Activated CD4-positive, alpha-beta T cell treated with anti-CD3 and anti-CD28 coated beads for 36 hours (primary cell): ENCODE results near the gene POP7. TPM values are rescaled to one million over a fixed set of nuclear protein-coding genes. Genes with fewer than 3 reads are reported as not detected.
A peak's percentile ranks its signal among the peaks of the same experiment; 100 is the strongest.
"Not testable (repeated sequence)": the region's sequence is repeated elsewhere in the genome, so short reads cannot be mapped to it uniquely, and the experiment has no call there.

Experiments
- ATAC-seq: fragments of 200-7000 bp; cut with Tn5 transposase; one replicate; pipeline ENCODE4 v1.10.0; 2021; ENCODE audit warnings: mild to moderate bottlenecking, moderate library complexity
- CTCF ChIA-PET: fragments of 350-600 bp; sonication (Branson Sonifier 250); formaldehyde crosslinking; loops from one replicate; lab custom pipeline; 2021; ENCODE audit warnings: antibody characterized with exemption; lab: Charles Lee
- POLR2A ChIA-PET: fragments of 350-600 bp; sonication (Branson Sonifier 250); formaldehyde crosslinking; loops from one replicate; lab custom pipeline; 2021; ENCODE audit warnings: antibody characterized with exemption, inconsistent platforms; lab: Charles Lee
- DNase-seq: peaks from one replicate; pipeline ENCODE4 v3.0.0-alpha.2; 2020
- H3K27ac Mint-ChIP-seq: one replicate; pipeline ENCODE4 v1.8.0; 2021; ENCODE audit warnings: mixed read lengths
- H3K27me3 Mint-ChIP-seq: one replicate; pipeline ENCODE4 v1.8.0; 2021; ENCODE audit warnings: mixed read lengths
- H3K36me3 Mint-ChIP-seq: one replicate; pipeline ENCODE4 v1.8.0; 2021; ENCODE audit warnings: low read depth, mixed read lengths
- H3K4me1 Mint-ChIP-seq: one replicate; pipeline ENCODE4 v1.8.0; 2021; ENCODE audit warnings: mixed read lengths
- H3K4me3 Mint-ChIP-seq: one replicate; pipeline ENCODE4 v1.8.0; 2021; ENCODE audit warnings: mild to moderate bottlenecking, moderate library complexity, mixed read lengths
- H3K9me3 Mint-ChIP-seq: one replicate; pipeline ENCODE4 v1.8.0; 2021; ENCODE audit warnings: low read depth, mixed read lengths
- intact Hi-C, 2 experiments: fragments of 100-400 bp; cut with DNase I in 1 of 2; cut with micrococcal nuclease in 1 of 2; formaldehyde crosslinking; loops; one replicate each; pipeline versions ENCODE4 v1.14.2 to v1.15.1; 2022 to 2024; cut with DNase I, micrococcal nuclease
- total RNA-seq, 2 experiments: library from RNA; stranded (reverse); gene quantifications; one replicate each; pipeline ENCODE4 v1.2.3, GENCODE V29; 2021

Gene POP7
- total RNA-seq, 2 experiments from 2014 or later = 46.1 to 59.4 TPM

DNA sequence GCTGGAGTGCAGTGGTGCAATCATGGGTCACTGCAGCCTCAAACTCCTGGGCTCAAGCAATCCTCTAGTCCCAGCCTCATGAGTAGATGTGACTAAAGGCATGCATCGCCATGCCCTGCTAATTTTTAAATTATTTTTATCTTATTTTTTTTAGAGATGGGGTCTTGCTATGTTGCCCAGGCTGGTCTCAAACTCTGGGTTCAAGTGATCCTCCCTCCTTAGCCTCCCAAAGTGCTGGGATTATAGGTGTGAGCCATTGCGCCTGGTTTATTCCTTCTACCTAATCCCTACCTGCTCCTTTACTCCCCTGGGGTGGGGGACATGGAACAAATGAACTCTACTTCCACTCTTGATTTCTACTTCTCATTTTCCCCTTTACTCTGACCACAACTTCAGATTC is 18.4 kb downstream of the POP7 start:
- ATAC-seq = not testable (repeated sequence)

DNA sequence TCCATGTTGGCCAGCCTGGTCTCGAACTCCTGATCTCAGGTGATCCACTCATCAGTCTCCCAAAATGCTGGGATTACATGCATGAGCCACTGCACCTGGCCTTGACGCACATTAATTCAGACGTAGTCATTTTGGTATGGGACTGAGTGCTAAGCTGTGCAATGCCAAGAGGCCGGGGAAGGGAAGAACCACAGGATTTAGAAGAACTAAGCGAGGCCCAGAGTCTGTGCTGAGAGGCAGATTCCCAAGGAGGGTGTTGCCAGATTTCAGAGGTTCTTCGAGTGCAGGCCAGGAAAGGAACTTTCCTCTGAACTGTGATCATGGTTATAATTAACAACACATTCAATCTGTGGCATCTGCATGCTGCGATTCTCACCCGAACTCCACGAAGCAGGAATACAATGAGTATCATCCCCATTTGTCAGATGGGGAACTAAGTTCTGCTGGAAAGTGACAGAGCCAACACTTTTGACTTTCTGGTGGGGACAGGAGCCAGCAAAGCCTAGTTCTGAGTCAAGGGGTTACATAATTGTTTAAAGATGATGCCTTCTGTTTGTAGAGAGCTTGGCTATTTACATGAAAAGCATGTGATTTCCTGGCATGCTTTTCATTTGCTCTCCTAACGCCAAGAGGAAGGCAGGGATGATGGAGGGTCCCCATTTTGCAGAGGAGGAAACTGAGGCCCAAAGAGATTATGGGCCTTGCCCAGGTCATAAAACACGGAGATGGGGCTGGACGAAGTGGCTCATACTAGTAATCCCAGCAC is 21.3 kb downstream of the POP7 start:
- CTCF ChIA-PET = interaction anchor here (1.1 to 1.8 kb wide), 3 partner anchors 32 to 178 kb away, joined by 4 to 6 read pairs (median 4); no protein-coding TSS in a partner anchor
- intact Hi-C loops = loop anchor here in 1 of 2 experiments (5.0 kb wide), 1 partner anchor 165 kb away; no protein-coding TSS in a partner anchor
- Mint-ChIP-seq H3K27me3 (peaks cover 13% of the 10 kb centered on the region), H3K27ac (no peak overlapping the region), H3K4me3 (no peak overlapping the region), H3K36me3 (no peaks in the 10 kb centered on the region), H3K4me1 (peaks cover 3% of the 10 kb centered on the region), H3K9me3 (no peaks in the 10 kb centered on the region)
- no peak for ATAC-seq
- POLR2A ChIA-PET = no interaction called here
- DNase-seq = no peak

More for the DNA sequence above, 18.4 kb downstream of the POP7 start:
- DNase-seq, H3K9me3 Mint-ChIP-seq, intact Hi-C loops, H3K36me3 Mint-ChIP-seq, POLR2A ChIA-PET, H3K27ac Mint-ChIP-seq, H3K4me3 Mint-ChIP-seq, H3K4me1 Mint-ChIP-seq: not testable (repeated sequence)
- CTCF ChIA-PET = interaction anchor here (1.0 to 2.9 kb wide), 7 partner anchors 7 to 160 kb away, joined by 4 to 20 read pairs (median 6); partner anchors contain the start of gene POP7
- H3K27me3 Mint-ChIP-seq = peaks cover 30% of the 10 kb centered on the region

DNA sequence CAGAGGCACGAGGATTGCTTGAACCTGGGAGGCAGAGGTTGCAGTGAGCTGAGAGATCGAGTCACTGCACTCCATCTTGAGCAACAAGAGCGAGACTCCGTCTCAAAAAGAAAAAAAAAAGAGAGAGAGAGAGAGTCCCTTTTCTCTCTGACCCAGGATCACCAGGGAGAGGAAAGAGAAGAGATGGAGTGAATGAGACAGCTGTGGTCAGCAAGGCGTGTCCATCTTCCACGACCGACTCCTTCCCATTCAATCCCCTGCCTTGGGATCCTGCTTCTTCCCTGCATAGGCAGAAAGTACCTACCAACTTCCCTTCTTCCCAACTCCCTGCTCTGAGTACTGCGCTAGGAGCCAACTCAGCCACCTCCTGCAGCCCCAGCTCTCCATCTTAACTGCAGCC is 22.3 kb downstream of the POP7 start:
- POLR2A ChIA-PET = no interaction called here
- ATAC-seq (no peak), DNase-seq (no peak)
- Mint-ChIP-seq H3K9me3 (no peaks in the 10 kb centered on the region), H3K27ac (no peak overlapping the region), H3K36me3 (no peaks in the 10 kb centered on the region), H3K4me1 (peaks cover 3% of the 10 kb centered on the region), H3K4me3 (no peak overlapping the region), H3K27me3 (peaks cover 5% of the 10 kb centered on the region)
- CTCF ChIA-PET = interaction anchor here (0.7 to 1.2 kb wide), 3 partner anchors 10 to 681 kb away, joined by 3 to 5 read pairs (median 4); no protein-coding TSS in a partner anchor
- intact Hi-C loops = loop anchor here in 1 of 2 experiments (5.0 kb wide), 1 partner anchor 166 kb away; no protein-coding TSS in a partner anchor

DNA sequence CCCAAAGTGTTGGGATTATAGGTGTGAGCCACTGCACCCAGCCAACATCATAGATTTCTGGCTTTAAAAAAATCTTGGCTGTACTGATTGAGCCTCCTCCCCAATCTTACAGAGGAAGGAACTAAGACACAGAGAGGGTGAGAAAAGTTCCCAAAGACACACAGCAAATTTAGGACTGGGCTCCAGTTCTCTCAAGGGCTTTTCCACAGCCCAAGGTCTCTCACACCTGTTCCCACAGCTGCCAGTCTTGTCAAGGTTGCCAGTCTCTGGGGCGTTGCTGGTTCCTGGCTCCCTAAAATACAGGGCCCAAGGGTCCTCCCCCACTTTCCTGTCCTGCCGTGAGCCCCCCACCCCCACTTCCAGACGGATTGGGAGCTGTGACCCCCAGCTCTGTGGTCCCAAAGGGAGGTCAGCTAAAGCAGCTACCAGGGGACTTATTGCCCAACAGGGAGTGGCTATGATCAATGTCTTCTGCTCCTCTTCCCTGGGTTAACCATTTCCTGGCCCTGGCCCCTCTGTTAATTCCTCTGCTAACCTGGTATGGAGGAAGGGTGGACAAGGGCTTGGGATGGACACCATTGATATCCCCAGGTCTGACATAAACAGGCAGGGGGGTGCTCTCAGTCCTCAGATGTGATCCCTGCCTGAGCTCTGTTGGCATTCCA is 24.3 kb downstream of the POP7 start:
- DNase-seq (no peak), ATAC-seq (no peak)
- intact Hi-C loops = no loop called here
- no peaks in the 10 kb centered on the region for H3K9me3 Mint-ChIP-seq
- H3K4me1 Mint-ChIP-seq = peaks cover under 1% of the 10 kb centered on the region
- ChIA-PET CTCF (interaction anchor here (1.0 kb wide), 1 partner anchor 329 kb away, joined by 3 read pairs; no protein-coding TSS in a partner anchor), POLR2A (no interaction called here)
- no peak overlapping the region for H3K27ac Mint-ChIP-seq
- no peak overlapping the region for H3K4me3 Mint-ChIP-seq
- peaks cover 2% of the 10 kb centered on the region for H3K27me3 Mint-ChIP-seq
- no peaks in the 10 kb centered on the region for H3K36me3 Mint-ChIP-seq

DNA sequence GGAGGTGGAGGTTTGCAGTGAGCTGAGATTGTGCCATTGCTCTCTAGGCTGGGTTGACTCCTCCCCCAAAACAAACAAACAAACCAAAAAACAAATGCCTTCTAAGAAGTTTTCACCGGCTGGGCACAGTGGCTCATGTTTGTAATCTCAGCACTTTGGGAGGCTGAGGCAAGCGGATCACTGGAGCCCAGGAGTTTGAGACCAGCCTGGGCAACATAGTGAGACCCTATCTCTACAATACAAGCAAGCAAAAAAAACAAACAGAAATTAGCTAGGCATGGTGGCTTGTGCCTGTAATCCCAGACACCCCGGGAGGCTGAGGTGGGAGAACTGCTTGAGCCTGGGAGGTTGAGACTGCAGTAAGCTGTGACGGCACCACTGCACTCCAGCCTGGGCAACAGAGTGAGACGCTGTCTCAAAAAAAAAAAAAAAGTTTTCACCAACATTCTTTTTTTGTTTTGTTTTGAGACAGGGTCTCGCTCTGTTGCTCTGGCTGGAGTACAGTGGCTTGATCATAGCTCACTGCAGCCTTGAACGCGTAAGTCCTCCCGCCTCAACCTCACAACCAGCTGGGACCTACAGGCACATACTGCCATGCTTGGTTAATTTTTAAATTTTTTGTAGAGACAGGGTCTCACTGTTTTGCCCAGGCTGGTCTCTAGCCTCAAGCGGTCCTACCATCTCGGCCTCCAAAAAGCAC is 26.2 kb downstream of the POP7 start:
- no peak overlapping the region for H3K4me3 Mint-ChIP-seq
- no peak for ATAC-seq
- H3K27me3 Mint-ChIP-seq = peaks cover 2% of the 10 kb centered on the region
- no peaks in the 10 kb centered on the region for H3K9me3 Mint-ChIP-seq
- ChIA-PET CTCF (no interaction called here), POLR2A (no interaction called here)
- no peaks in the 10 kb centered on the region for H3K36me3 Mint-ChIP-seq
- no peak overlapping the region for H3K27ac Mint-ChIP-seq
- no peaks in the 10 kb centered on the region for H3K4me1 Mint-ChIP-seq
- DNase-seq = no peak
- intact Hi-C loops = no loop called here

DNA sequence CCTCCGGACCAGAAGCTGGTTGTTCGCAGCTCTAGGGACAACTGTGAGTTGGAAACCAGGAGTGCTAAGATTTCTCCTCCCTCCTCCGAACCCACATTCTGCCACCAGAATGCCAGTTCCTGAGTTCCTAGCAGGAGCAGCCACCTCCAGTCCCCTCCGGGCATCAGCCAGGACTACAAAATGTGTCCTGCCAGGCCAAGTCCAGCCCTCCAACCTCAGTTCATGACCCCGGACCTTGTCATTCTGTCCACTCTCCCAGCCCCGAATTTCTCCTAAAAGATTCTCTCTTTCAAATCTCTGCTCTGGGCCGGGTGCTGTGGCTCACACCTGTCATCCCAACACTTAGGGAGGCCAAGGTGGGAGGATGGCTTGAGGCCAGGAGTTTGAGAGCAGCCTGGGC is 29.8 kb downstream of the POP7 start:
- ChIA-PET CTCF (no interaction called here), POLR2A (no interaction called here)
- H3K4me3 Mint-ChIP-seq = no peak overlapping the region
- H3K9me3 Mint-ChIP-seq = no peaks in the 10 kb centered on the region
- no peak for ATAC-seq
- intact Hi-C loops = no loop called here
- H3K27ac Mint-ChIP-seq = no peak overlapping the region
- no peaks in the 10 kb centered on the region for H3K4me1 Mint-ChIP-seq
- peaks cover 2% of the 10 kb centered on the region for H3K27me3 Mint-ChIP-seq
- H3K36me3 Mint-ChIP-seq = no peaks in the 10 kb centered on the region
- DNase-seq = no peak

DNA sequence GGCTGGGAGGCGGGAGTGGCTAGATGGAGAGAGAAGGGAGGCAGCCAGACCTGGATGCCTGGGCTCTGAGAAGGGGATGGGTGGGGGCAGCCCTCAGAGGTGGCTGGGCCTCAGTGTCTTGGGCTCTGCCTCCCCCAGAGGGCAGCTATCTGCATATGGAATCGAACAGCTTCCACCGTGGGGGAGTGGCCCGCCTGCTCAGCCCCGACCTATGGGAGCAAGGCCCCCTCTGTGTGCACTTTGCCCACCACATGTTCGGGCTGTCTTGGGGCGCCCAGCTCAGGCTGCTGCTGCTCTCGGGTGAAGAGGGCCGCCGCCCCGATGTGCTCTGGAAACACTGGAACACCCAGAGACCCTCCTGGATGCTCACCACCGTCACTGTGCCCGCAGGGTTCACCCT is 30.8 kb downstream of the POP7 start:
- DNase-seq (no peak), ATAC-seq (no peak)
- ChIA-PET CTCF (no interaction called here), POLR2A (no interaction called here)
- Mint-ChIP-seq H3K9me3 (no peaks in the 10 kb centered on the region), H3K27ac (no peak overlapping the region), H3K4me3 (no peak overlapping the region), H3K4me1 (no peaks in the 10 kb centered on the region), H3K36me3 (no peaks in the 10 kb centered on the region), H3K27me3 (peaks cover 2% of the 10 kb centered on the region)
- intact Hi-C loops = no loop called here

DNA sequence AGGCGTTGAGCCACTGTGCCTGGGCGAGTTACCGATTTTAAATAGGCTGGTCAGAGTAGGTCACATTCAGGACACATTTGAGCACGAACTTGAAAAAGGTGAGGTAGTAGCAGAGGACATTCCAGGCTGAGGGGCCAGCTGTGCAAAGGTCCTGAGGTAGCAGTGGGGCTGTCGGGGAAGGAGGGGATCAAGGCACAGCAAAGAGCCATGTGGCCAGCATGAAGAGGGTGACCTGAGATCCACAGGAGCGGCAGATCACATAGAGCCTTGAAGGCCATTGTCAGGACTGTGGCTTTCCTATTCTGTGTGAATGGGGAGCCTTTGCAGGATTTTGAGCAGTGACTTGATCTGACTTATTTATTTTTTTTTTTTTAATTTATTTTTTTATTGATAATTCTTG is 34.0 kb downstream of the POP7 start:
- ChIA-PET CTCF (no interaction called here), POLR2A (no interaction called here)
- intact Hi-C loops = no loop called here
- ATAC-seq (no peak), DNase-seq (no peak)
- peaks cover 3% of the 10 kb centered on the region for H3K27me3 Mint-ChIP-seq
- peaks cover 1% of the 10 kb centered on the region for H3K9me3 Mint-ChIP-seq
- H3K4me3 Mint-ChIP-seq = no peak overlapping the region
- H3K27ac Mint-ChIP-seq = no peak overlapping the region
- H3K4me1 Mint-ChIP-seq = no peaks in the 10 kb centered on the region
- no peaks in the 10 kb centered on the region for H3K36me3 Mint-ChIP-seq

DNA sequence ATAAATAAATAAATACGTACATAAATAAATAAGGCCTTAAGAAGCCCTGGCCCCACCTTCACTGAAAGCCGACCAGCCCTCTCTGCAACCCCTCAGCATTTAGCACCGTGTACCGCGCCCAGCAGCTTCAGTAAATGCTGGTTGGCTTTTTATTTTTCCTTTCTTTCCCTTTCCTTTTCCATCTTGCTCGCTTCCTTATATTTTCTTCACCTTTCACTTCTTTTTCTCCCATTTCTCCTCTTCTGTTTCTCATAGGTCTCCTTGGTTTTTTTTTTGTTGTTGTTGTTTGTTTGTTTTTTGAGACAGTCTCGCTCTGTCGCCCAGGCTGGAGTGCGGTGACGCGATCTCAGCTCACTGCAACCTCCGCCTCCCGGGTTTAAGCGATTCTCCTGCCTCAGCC is 38.7 kb downstream of the POP7 start:
- intact Hi-C loops = no loop called here
- Mint-ChIP-seq H3K4me3 (no peak overlapping the region), H3K4me1 (no peaks in the 10 kb centered on the region), H3K9me3 (peaks cover 1% of the 10 kb centered on the region), H3K36me3 (no peaks in the 10 kb centered on the region), H3K27me3 (peaks cover 15% of the 10 kb centered on the region), H3K27ac (no peak overlapping the region)
- DNase-seq = no peak
- ChIA-PET CTCF (no interaction called here), POLR2A (no interaction called here)
- no peak for ATAC-seq

DNA sequence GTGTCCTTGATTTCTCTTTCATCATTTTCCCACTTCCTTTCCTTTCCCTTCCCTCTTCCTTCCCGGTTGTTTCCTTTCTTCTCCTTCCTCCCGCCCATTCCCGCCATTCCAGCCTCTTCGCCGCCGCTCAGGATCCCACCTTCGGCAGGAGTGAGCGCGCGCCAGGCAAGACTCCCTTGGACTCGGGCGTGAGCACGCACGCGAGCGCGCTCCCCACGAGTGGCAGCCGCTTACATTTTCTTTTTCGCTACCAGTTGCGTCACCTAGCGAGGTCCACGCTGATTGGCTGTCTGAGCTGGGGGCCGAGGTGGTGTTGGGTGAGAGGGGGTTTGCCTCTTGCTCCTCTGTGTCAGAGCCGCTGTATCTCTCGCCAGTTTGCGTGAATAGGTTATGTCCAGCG is 39.3 kb downstream of the POP7 start:
- Mint-ChIP-seq H3K4me1 (no peaks in the 10 kb centered on the region), H3K36me3 (no peaks in the 10 kb centered on the region), H3K27ac (peak overlapping the region; percentile 37), H3K27me3 (peaks cover 16% of the 10 kb centered on the region), H3K4me3 (peak overlapping the region; percentile 62), H3K9me3 (peaks cover 1% of the 10 kb centered on the region)
- ChIA-PET POLR2A (no interaction called here), CTCF (no interaction called here)
- peak; percentile 40 for DNase-seq
- peak; percentile 36 for ATAC-seq
- intact Hi-C loops = no loop called here

DNA sequence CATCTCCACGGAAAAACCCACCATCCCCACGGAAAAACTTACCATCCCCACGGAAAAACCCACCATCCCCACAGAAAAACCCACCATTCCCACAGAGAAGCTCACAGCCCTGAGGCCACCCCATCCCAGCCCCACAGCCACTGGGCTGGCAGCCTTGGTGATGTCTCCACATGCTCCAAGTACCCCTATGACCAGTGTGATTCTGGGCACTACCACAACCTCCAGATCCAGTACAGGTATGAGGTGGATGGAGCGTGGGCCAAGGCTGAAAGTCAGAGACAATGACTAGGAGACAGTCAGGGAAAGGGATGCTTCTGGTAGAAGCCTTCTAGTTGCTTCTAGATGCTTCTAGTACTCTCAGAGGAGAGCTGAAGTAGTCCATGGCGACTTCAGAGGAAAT is 47.1 kb downstream of the POP7 start:
- ChIA-PET POLR2A (interaction anchor here (1.0 kb wide), 1 partner anchor 80 kb away, joined by 4 read pairs; the partner anchor contains the start of gene GNB2), CTCF (no interaction called here)
- no peak overlapping the region for H3K27ac Mint-ChIP-seq
- H3K36me3 Mint-ChIP-seq = no peaks in the 10 kb centered on the region
- H3K4me3 Mint-ChIP-seq = no peak overlapping the region
- ATAC-seq (peak; percentile 51), DNase-seq (peak; percentile 16)
- H3K4me1 Mint-ChIP-seq = no peaks in the 10 kb centered on the region
- intact Hi-C loops = no loop called here
- H3K9me3 Mint-ChIP-seq = no peaks in the 10 kb centered on the region
- H3K27me3 Mint-ChIP-seq = peaks cover 14% of the 10 kb centered on the region
